ENCODE measurements around the gene POLR1E. TPM values are rescaled to one million over a fixed set of nuclear protein-coding genes. Genes with fewer than 3 reads are reported as not detected.

The POLR1E gene
- total and polyA plus RNA-seq, 11 donors = 6.9 to 27.0 (median 12.8) TPM

DNA sequence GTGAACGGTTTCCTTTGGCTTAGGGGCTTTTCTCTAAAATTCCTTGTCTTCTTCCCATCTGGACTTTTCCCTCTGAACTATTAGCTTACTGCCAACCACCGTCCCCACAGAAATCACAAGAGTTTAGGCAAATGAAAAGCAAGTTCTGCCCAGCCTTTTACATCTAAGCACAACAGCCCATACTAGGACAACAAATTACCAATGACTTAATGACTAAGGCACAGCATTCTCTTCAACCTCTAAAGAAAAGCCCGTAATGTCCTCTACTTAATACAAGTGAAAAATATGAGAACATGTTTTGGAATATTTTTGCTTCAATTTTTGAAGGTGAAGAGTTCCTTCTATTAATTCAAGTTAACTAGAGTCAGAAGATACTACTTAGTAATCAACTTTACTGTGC lies 21.7 kb upstream of the POLR1E start:
- Histone ChIP-seq H3K9me3 (no peaks in the 10 kb centered on the region), H3K4me1 (peaks cover 0 to 40% (median 25%) of the 10 kb centered on the region in 12 donors), H3K36me3 (peaks cover 0 to 1% (median 0%) of the 10 kb centered on the region in 9 donors), H3K27ac (peak overlapping the region in 10 of 12 donors; percentile 96 to 99 (median 98)), H3K4me3 (peak overlapping the region in 10 of 12 donors; percentile 82 to 99 (median 92)), H3K27me3 (no peaks in the 10 kb centered on the region)
- TF ChIP-seq, protein P1, sequence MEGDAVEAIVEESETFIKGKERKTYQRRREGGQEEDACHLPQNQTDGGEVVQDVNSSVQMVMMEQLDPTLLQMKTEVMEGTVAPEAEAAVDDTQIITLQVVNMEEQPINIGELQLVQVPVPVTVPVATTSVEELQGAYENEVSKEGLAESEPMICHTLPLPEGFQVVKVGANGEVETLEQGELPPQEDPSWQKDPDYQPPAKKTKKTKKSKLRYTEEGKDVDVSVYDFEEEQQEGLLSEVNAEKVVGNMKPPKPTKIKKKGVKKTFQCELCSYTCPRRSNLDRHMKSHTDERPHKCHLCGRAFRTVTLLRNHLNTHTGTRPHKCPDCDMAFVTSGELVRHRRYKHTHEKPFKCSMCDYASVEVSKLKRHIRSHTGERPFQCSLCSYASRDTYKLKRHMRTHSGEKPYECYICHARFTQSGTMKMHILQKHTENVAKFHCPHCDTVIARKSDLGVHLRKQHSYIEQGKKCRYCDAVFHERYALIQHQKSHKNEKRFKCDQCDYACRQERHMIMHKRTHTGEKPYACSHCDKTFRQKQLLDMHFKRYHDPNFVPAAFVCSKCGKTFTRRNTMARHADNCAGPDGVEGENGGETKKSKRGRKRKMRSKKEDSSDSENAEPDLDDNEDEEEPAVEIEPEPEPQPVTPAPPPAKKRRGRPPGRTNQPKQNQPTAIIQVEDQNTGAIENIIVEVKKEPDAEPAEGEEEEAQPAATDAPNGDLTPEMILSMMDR (IDR thresholded peaks at IDR 0.05) = no peak
- no peak for TF ChIP-seq POLR2A (IDR thresholded peaks at IDR 0.05)
- 29 to 33% (median 32%) methylated on average over 3 of the region's 3 CpGs for WGBS, 4 donors
- DNase-seq = no peak
- ATAC-seq = no peak
- intact Hi-C loops (cut with DNase I) = loop anchor here in 6 of 10 donors (2.0 to 5.0 kb wide), 3 partner anchors 21 to 113 kb away; partner anchors contain the start of genes GRHPR (in 3 of the 6), POLR1E (in 2 of the 6) and FBXO10 (in 1 of the 6)

DNA sequence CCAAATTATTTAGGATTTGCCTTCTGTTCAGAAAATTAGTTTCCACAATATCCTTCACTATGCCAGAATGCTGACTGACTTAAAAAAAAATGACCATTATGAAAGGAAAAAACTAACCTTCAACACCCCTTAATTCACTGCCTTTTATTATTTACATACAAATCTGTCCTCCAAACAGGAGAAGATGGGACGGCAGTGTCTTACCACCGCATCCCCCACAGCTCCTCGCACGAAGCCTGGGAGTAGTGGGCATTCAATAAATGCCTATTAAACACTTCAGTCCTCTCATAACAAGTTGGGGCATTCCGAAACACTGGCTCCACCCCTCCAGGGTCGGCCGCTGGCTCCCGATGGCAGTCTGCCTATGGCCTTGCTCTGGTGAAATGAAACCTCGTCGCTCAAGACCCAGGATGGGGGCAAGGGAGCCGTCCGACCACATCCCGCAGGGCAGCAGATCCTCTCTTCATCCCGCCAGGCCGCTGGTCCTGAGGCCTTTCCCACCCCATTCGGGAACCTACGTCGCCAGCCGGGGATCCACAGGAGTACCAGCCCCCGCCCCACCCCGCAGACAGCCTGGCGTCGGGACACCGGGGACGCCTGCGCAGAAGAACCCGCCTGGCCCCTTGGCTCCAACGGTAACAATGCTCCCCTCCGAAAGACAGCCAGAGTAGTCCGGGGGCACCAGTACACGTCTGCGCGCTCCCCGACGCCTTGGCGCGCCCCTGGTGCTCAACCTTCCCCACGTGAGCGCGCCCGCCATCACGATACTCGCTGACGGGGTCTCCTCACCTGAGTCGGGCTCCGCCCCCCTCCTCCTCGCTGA lies 21.1 kb upstream of the POLR1E start:
- Histone ChIP-seq H3K4me3 (peak overlapping the region; percentile 68 to 99 (median 92)), H3K36me3 (no peaks in the 10 kb centered on the region), H3K9me3 (no peaks in the 10 kb centered on the region), H3K27me3 (no peaks in the 10 kb centered on the region), H3K4me1 (peaks cover 0 to 40% (median 25%) of the 10 kb centered on the region in 12 donors), H3K27ac (peak overlapping the region; percentile 86 to 99 (median 97))
- WGBS, 4 donors = 0 to 1% (median 0%) methylated on average over 9 to 47 of the region's 47 CpGs
- peak; percentile 24 to 67 (median 58) for ATAC-seq
- DNase-seq = peak; percentile 81 to 86 (median 84)
- TF ChIP-seq, protein P1 (IDR thresholded peaks at IDR 0.05) = no peak
- peak in 1 of 2 donors; percentile 37 for TF ChIP-seq POLR2A (IDR thresholded peaks at IDR 0.05)
- intact Hi-C loops (cut with DNase I) = loop anchor here (1.0 to 5.0 kb wide), 6 partner anchors 20 to 928 kb away; partner anchors contain the start of genes GRHPR (in 7 of the 10), POLR1E (in 2 of the 10), TOMM5 (in 2 of the 10) and ALDH1B1 (in 1 of the 10)

- peaks cover 0 to 40% (median 25%) of the 10 kb centered on the region in 12 donors for H3K4me1 ChIP-seq
- H3K27ac ChIP-seq = peak within 1 kb of the TSS; percentile 86 to 99 (median 97)
- peak in 1 of 2 donors; percentile 92 for TF ChIP-seq POLR2A (IDR thresholded peaks at IDR 0.05)
- TF ChIP-seq, protein P1 (IDR thresholded peaks at IDR 0.05) = no peak
- no peaks in the 10 kb centered on the region for H3K36me3 ChIP-seq
- DNase-seq (peak; percentile 99 to 100 (median 99)), ATAC-seq (peak; percentile 89 to 93 (median 92))
- no peaks in the 10 kb centered on the region for H3K27me3 ChIP-seq
- intact Hi-C loops (cut with DNase I) = loop anchor here in 8 of 10 donors (1.0 to 5.0 kb wide), 8 partner anchors 19 to 927 kb away; partner anchors contain the start of genes GRHPR (in 4 of the 8), POLR1E (in 3 of the 8), TOMM5 (in 2 of the 8) and ALDH1B1 (in 1 of the 8)
- peak within 1 kb of the TSS; percentile 68 to 99 (median 92) for H3K4me3 ChIP-seq
- no peaks in the 10 kb centered on the region for H3K9me3 ChIP-seq
- WGBS, 4 donors = 0 to 1% (median 0%) methylated on average over 35 to 52 of the region's 52 CpGs
Observed at GRCh38 chr9:37465249-37466036, 20.3 kb upstream of the POLR1E start, which contains the start of gene ZBTB5. TSS of gene ZBTB5 (minus strand) at chr9:37465450. CDS start at chr9:37442551, 22,899 bp downstream.
